Measurements from ENCODE around the gene GTF3C1.

GTF3C1 gene

GRCh38 chr16:27534256-27534655, 15.5 kb downstream of the GTF3C1 start:
- TF ChIP-seq POLR2AphosphoS5 (IDR thresholded peaks at IDR 0.05; ENCODE audit: low read depth, low read length), result no peak
- no peak for TF ChIP-seq SIN3A (IDR thresholded peaks at IDR 0.05; ENCODE audit: borderline replicate concordance, insufficient read depth, low read length)
- TF ChIP-seq REST (IDR thresholded peaks at IDR 0.05; ENCODE audit: insufficient read depth in 1 of 2, low read depth in 2 of 2, low read length in 2 of 2), result no peak
- TF ChIP-seq TAF1 (IDR thresholded peaks at IDR 0.05; ENCODE audit: borderline replicate concordance, insufficient read depth, low read length), result no peak

GRCh38 chr16:27531826-27532800, 17.6 kb downstream of the GTF3C1 start:
- TF ChIP-seq TAF1 (IDR thresholded peaks at IDR 0.05; ENCODE audit: borderline replicate concordance, insufficient read depth, low read length) (no peak), POLR2AphosphoS5 (IDR thresholded peaks at IDR 0.05; ENCODE audit: low read depth, low read length) (no peak)

- no peak for TF ChIP-seq REST (IDR thresholded peaks at IDR 0.05; ENCODE audit: insufficient read depth in 1 of 2, low read depth in 2 of 2, low read length in 2 of 2)
- no peak for TF ChIP-seq POLR2AphosphoS5 (IDR thresholded peaks at IDR 0.05; ENCODE audit: low read depth, low read length)
- TF ChIP-seq TAF1 (IDR thresholded peaks at IDR 0.05; ENCODE audit: borderline replicate concordance, insufficient read depth, low read length), result no peak
- TF ChIP-seq FOXP2 (optimal IDR thresholded peaks at IDR 0.05; ENCODE audit: borderline replicate concordance, extremely low read depth, extremely low read length, insufficient read depth), result no peak
- TF ChIP-seq SIN3A (IDR thresholded peaks at IDR 0.05; ENCODE audit: borderline replicate concordance, insufficient read depth, low read length), result no peak
These were observed 18.5 kb downstream of the GTF3C1 start for GRCh38 chr16:27531186-27531585.

GRCh38 chr16:27529962-27530361, 19.8 kb downstream of the GTF3C1 start:
- TF ChIP-seq REST (IDR thresholded peaks at IDR 0.05; ENCODE audit: insufficient read depth in 1 of 2, low read depth in 2 of 2, low read length in 2 of 2) (no peak), TAF1 (IDR thresholded peaks at IDR 0.05; ENCODE audit: borderline replicate concordance, insufficient read depth, low read length) (no peak), FOXP2 (optimal IDR thresholded peaks at IDR 0.05; ENCODE audit: borderline replicate concordance, extremely low read depth, extremely low read length, insufficient read depth) (no peak), POLR2AphosphoS5 (IDR thresholded peaks at IDR 0.05; ENCODE audit: low read depth, low read length) (no peak), SIN3A (IDR thresholded peaks at IDR 0.05; ENCODE audit: borderline replicate concordance, insufficient read depth, low read length) (no peak)

GRCh38 chr16:27528294-27528693, 21.4 kb downstream of the GTF3C1 start:
- TF ChIP-seq FOXP2 (optimal IDR thresholded peaks at IDR 0.05; ENCODE audit: borderline replicate concordance, extremely low read depth, extremely low read length, insufficient read depth), result no peak
- TF ChIP-seq SIN3A (IDR thresholded peaks at IDR 0.05; ENCODE audit: borderline replicate concordance, insufficient read depth, low read length), result no peak
- TF ChIP-seq POLR2AphosphoS5 (IDR thresholded peaks at IDR 0.05; ENCODE audit: low read depth, low read length), result no peak
- no peak for TF ChIP-seq TAF1 (IDR thresholded peaks at IDR 0.05; ENCODE audit: borderline replicate concordance, insufficient read depth, low read length)
- TF ChIP-seq REST (IDR thresholded peaks at IDR 0.05; ENCODE audit: insufficient read depth in 1 of 2, low read depth in 2 of 2, low read length in 2 of 2), result no peak

All from PFSK-1 (cell line).